ENCODE data around the gene PLD5.

Gene PLD5

DNA sequence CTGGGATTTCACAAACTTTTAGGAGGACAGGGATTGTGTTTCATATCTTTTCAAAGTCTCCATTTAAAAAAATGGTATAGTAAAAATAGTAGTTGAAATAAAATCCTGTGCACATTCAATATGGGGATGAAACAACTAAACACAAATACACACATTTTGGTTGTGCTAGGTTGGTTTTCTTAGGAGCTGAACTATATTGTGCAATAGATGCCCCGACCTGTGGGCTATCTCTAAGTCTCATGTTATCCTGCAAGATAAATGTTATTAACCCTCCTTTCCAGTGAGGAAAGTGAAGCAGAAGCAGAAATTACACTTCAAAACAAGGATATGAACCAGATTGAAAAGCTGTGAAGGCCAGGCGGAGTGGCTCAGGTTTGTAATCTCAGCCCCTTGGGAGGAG lies 1.3 kb upstream of the PLD5 start:
- TF ChIP-seq NFIC (IDR thresholded peaks at IDR 0.05) (no peak), EP300 (IDR thresholded peaks at IDR 0.05; ENCODE audit: borderline replicate concordance) (no peak), YY1 (IDR thresholded peaks at IDR 0.05; ENCODE audit: low read depth) (no peak)

DNA sequence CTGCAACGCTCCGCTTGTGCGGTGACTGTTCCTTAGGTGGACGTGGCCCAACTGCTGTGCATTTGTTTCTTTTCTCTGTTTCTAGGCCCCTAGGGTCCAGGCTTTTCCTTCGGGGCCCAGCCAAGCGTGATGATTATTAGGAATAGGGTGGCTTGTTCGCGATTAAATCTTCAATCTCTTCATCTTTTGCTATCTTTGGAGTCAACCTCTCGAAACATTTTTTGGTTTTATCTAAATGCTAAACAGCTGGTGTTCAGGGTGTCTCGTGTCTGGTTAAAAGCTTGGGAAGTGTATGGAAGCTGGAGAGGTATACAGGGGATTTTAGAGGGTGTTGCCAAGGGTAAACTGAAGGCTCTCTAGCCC lies 844 bp upstream of the PLD5 start:
- TF ChIP-seq, protein P1, sequence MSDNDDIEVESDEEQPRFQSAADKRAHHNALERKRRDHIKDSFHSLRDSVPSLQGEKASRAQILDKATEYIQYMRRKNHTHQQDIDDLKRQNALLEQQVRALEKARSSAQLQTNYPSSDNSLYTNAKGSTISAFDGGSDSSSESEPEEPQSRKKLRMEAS (IDR thresholded peaks at IDR 0.05) = no peak
- no peak for TF ChIP-seq EP300 (IDR thresholded peaks at IDR 0.05; ENCODE audit: borderline replicate concordance)
- no peak for TF ChIP-seq TCF12 (IDR thresholded peaks at IDR 0.05; ENCODE audit: low read depth)
- no peak for TF ChIP-seq NFIC (IDR thresholded peaks at IDR 0.05)
- TF ChIP-seq FOXM1 (IDR thresholded peaks at IDR 0.05; ENCODE audit: borderline replicate concordance, low read depth) = no peak
- no peak for TF ChIP-seq TEAD4 (IDR thresholded peaks at IDR 0.05)
- no peak for TF ChIP-seq CREB1 (IDR thresholded peaks at IDR 0.05; ENCODE audit: low read depth)
- TF ChIP-seq, protein P2, sequence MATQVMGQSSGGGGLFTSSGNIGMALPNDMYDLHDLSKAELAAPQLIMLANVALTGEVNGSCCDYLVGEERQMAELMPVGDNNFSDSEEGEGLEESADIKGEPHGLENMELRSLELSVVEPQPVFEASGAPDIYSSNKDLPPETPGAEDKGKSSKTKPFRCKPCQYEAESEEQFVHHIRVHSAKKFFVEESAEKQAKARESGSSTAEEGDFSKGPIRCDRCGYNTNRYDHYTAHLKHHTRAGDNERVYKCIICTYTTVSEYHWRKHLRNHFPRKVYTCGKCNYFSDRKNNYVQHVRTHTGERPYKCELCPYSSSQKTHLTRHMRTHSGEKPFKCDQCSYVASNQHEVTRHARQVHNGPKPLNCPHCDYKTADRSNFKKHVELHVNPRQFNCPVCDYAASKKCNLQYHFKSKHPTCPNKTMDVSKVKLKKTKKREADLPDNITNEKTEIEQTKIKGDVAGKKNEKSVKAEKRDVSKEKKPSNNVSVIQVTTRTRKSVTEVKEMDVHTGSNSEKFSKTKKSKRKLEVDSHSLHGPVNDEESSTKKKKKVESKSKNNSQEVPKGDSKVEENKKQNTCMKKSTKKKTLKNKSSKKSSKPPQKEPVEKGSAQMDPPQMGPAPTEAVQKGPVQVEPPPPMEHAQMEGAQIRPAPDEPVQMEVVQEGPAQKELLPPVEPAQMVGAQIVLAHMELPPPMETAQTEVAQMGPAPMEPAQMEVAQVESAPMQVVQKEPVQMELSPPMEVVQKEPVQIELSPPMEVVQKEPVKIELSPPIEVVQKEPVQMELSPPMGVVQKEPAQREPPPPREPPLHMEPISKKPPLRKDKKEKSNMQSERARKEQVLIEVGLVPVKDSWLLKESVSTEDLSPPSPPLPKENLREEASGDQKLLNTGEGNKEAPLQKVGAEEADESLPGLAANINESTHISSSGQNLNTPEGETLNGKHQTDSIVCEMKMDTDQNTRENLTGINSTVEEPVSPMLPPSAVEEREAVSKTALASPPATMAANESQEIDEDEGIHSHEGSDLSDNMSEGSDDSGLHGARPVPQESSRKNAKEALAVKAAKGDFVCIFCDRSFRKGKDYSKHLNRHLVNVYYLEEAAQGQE (IDR thresholded peaks at IDR 0.05; ENCODE audit: low read depth) = no peak
- no peak for TF ChIP-seq ZBTB7A (IDR thresholded peaks at IDR 0.05; ENCODE audit: low read depth)
- no peak for TF ChIP-seq CEBPB (IDR thresholded peaks at IDR 0.05)
- no peak for TF ChIP-seq YY1 (IDR thresholded peaks at IDR 0.05; ENCODE audit: low read depth)
- TF ChIP-seq RAD21 (IDR thresholded peaks at IDR 0.05; ENCODE audit: low read depth) = no peak
- TF ChIP-seq, protein P3, sequence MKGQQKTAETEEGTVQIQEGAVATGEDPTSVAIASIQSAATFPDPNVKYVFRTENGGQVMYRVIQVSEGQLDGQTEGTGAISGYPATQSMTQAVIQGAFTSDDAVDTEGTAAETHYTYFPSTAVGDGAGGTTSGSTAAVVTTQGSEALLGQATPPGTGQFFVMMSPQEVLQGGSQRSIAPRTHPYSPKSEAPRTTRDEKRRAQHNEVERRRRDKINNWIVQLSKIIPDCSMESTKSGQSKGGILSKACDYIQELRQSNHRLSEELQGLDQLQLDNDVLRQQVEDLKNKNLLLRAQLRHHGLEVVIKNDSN (IDR thresholded peaks at IDR 0.05) = no peak
- TF ChIP-seq EGR1 (IDR thresholded peaks at IDR 0.05) = no peak
- no peak for TF ChIP-seq TAF1 (IDR thresholded peaks at IDR 0.05; ENCODE audit: low read depth)

DNA sequence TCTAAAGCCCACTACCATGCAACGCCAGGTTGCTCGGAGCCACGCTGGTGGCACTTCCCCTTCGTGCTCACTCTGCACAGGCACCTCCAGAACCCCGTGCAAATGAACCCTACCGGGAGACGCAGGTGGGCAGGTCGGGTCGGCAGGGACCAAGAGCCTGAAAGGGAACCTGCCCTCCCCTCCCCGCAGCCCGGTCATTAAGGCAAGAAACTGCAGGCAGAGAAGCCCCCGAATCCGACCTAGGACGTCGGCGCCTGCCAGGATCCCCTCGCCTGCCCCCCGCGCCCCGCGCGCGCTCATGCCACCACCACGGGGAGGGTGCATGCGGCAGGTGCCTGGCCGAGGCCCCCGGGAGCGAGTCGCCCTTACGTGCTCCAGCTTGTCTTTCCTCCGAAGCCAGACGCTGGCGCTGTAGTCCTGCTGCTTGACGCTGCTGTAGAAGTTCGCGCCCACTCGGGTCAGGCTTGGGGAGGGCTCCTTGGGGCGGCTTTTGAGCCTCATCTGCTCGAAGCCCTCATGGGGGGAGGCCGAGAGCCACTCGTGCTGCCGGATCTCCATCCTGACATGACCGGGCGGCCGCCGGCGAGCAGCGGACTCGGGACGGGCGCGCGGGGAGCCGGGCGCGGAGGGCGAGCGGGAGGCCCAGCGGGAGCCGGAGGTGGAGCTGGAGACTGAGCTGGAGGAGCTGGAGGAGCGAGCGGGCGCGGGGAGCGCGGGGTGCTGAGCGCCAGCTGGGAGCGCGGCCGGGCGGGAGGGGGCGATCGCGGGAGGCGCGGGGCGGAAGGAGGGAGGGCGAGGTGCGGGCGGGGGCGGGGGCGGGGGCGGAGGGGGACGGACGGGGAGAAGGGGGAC lies 552 bp downstream of the PLD5 start:
- TF ChIP-seq, protein P2 (IDR thresholded peaks at IDR 0.05; ENCODE audit: low read depth) = no peak
- TF ChIP-seq ZBTB7A (IDR thresholded peaks at IDR 0.05; ENCODE audit: low read depth) (no peak), YY1 (IDR thresholded peaks at IDR 0.05; ENCODE audit: low read depth) (no peak), EGR1 (IDR thresholded peaks at IDR 0.05) (no peak), NFIC (IDR thresholded peaks at IDR 0.05) (no peak), FOXM1 (IDR thresholded peaks at IDR 0.05; ENCODE audit: borderline replicate concordance, low read depth) (no peak), EP300 (IDR thresholded peaks at IDR 0.05; ENCODE audit: borderline replicate concordance) (no peak), CEBPB (IDR thresholded peaks at IDR 0.05) (no peak), TEAD4 (IDR thresholded peaks at IDR 0.05) (no peak), RAD21 (IDR thresholded peaks at IDR 0.05; ENCODE audit: low read depth) (no peak), CREB1 (IDR thresholded peaks at IDR 0.05; ENCODE audit: low read depth) (no peak), TCF12 (IDR thresholded peaks at IDR 0.05; ENCODE audit: low read depth) (no peak)
- TF ChIP-seq, protein P3 (IDR thresholded peaks at IDR 0.05) = no peak
- TF ChIP-seq, protein P1 (IDR thresholded peaks at IDR 0.05) = no peak

DNA sequence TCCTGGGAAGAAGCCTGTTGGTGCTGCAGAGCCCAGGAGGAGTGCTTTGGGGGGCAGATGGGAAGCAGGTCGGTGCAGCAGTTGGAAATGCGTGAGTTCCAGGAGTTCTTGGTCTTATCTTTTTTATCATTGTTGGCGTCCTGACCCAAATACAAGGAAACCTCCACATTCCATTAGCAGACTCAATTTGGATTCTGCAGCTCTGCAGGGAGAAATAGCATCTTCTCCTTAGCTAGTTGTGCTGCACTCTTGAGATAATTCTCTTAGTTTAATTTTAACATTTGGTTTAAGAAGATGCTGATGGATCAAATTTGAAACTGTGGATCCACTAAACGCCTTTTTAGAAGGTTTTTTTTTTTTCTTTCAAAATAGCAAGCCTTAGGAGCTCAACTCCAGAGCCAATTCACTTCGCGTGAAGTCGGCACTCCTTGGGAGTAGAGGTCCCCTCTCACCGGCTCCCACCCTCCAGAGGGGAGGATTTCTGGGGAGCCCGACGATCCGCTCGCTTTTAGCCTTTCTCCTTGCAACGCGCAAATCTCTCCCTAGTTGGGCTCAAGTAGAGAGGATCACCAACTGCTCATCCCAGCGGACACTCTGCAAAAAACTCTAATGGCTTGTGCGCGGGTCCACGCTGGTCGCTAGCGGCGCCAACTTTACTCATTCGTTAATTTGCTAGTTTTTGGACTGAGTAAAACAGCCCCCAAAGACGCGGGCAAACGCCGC lies 1.3 kb downstream of the PLD5 start:
- TF ChIP-seq, protein P3 (IDR thresholded peaks at IDR 0.05) = no peak

DNA sequence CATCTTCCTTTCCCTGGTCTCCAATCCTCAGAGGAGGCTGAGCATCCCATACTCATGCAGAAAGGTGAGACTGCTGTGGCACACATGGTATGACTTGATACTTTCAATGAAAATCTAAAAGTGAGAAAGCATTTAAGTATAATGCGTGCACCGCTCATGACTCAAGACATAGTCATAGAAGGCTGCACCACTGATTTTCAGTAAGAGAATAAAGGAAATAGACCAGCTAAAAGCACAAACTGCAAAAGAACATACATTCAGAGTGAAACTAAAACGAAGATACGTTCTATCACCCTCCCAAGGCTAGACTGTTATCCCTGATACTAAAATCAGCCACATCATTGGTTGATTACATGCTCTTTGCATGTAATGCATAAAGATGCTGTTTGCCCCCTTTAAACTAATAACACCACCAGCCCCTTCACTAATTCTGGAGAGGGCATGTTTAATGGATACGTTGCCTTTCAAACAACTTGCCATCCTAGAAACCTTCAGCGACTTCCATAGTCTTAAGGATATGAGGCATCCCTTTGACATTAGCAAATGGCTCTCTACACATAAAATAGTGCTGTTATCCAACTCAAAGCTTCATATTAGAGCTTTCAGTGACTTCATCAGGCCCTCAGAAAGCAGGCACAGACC lies 2.1 kb downstream of the PLD5 start:
- TF ChIP-seq CEBPB (IDR thresholded peaks at IDR 0.05) (no peak), TAF1 (IDR thresholded peaks at IDR 0.05; ENCODE audit: low read depth) (no peak), FOXM1 (IDR thresholded peaks at IDR 0.05; ENCODE audit: borderline replicate concordance, low read depth) (no peak), EP300 (IDR thresholded peaks at IDR 0.05; ENCODE audit: borderline replicate concordance) (no peak), TCF12 (IDR thresholded peaks at IDR 0.05; ENCODE audit: low read depth) (no peak), EGR1 (IDR thresholded peaks at IDR 0.05) (no peak), YY1 (IDR thresholded peaks at IDR 0.05; ENCODE audit: low read depth) (no peak), NFIC (IDR thresholded peaks at IDR 0.05) (no peak), ZBTB7A (IDR thresholded peaks at IDR 0.05; ENCODE audit: low read depth) (no peak), TEAD4 (IDR thresholded peaks at IDR 0.05) (no peak), CREB1 (IDR thresholded peaks at IDR 0.05; ENCODE audit: low read depth) (no peak), RAD21 (IDR thresholded peaks at IDR 0.05; ENCODE audit: low read depth) (no peak)
- TF ChIP-seq, protein P1 (IDR thresholded peaks at IDR 0.05) = no peak
- TF ChIP-seq, protein P3 (IDR thresholded peaks at IDR 0.05) = no peak
- TF ChIP-seq, protein P2 (IDR thresholded peaks at IDR 0.05; ENCODE audit: low read depth) = no peak
